Measurements from ENCODE around the gene ACTL7A. TPM values are rescaled to one million over a fixed set of nuclear protein-coding genes. Genes with fewer than 3 reads are reported as not detected.

Gene ACTL7A
- total and polyA plus RNA-seq, 4 donors: 0.10 TPM; not detected in 3

GRCh38 chr9:108850293-108850897, 11.7 kb upstream of the ACTL7A start:
- peaks cover 0 to 5% (median 0%) of the 10 kb centered on the region in 4 donors for H3K4me1 ChIP-seq (ENCODE audit: control insufficient read depth in 4 of 4, insufficient read depth in 4 of 4, low read length in 3 of 4)
- no peaks in the 10 kb centered on the region for H3K36me3 ChIP-seq (ENCODE audit: control insufficient read depth in 4 of 4, insufficient read depth in 3 of 4, low read depth in 1 of 4, low read length in 3 of 4)
- no peaks in the 10 kb centered on the region for H3K9me3 ChIP-seq (ENCODE audit: control insufficient read depth in 4 of 4, low read length in 3 of 4)
- no peak overlapping the region for H3K9ac ChIP-seq (ENCODE audit: low read depth in 1 of 2, low read length in 2 of 2)
- H3K4me3 ChIP-seq (ENCODE audit: low read depth in 1 of 3, low read length in 3 of 3): no peak overlapping the region
- no peaks in the 10 kb centered on the region for H3K27me3 ChIP-seq (ENCODE audit: control insufficient read depth in 4 of 4, insufficient read depth in 4 of 4, low read length in 3 of 4)
- no peak for DNase-seq (ENCODE audit: low spot score)
- no peak overlapping the region for H3K27ac ChIP-seq (ENCODE audit: low read depth in 1 of 2, low read length in 2 of 2)
- 88% methylated on average over 3 of the region's 3 CpGs for WGBS
- TF ChIP-seq RAD21 (IDR thresholded peaks at IDR 0.05): peak; percentile 86 to 89
- TF ChIP-seq CTCF (IDR thresholded peaks at IDR 0.05; ENCODE audit: low read depth, low read length, missing input control): peak; percentile 57
- TF ChIP-seq SP1 (IDR thresholded peaks at IDR 0.05): no peak

- Histone ChIP-seq H3K36me3 (ENCODE audit: control insufficient read depth in 4 of 4, insufficient read depth in 3 of 4, low read depth in 1 of 4, low read length in 3 of 4) (no peaks in the 10 kb centered on the region), H3K9me3 (ENCODE audit: control insufficient read depth in 4 of 4, low read length in 3 of 4) (no peaks in the 10 kb centered on the region), H3K27ac (ENCODE audit: low read depth in 1 of 2, low read length in 2 of 2) (no peak overlapping the region), H3K9ac (ENCODE audit: low read depth in 1 of 2, low read length in 2 of 2) (no peak overlapping the region), H3K4me3 (ENCODE audit: low read depth in 1 of 3, low read length in 3 of 3) (no peak overlapping the region), H3K4me1 (ENCODE audit: control insufficient read depth in 4 of 4, insufficient read depth in 4 of 4, low read length in 3 of 4) (peaks cover 0 to 5% (median 0%) of the 10 kb centered on the region in 4 donors), H3K27me3 (ENCODE audit: control insufficient read depth in 4 of 4, insufficient read depth in 4 of 4, low read length in 3 of 4) (no peaks in the 10 kb centered on the region)
- TF ChIP-seq ATF3 (IDR thresholded peaks at IDR 0.05) (no peak), HNF4A (conservative IDR thresholded peaks at IDR 0.05) (no peak)
- 90% methylated on average over 3 of the region's 3 CpGs for WGBS
- DNase-seq (ENCODE audit: low spot score): no peak
Observed at GRCh38 chr9:108851138-108851537, 10.9 kb upstream of the ACTL7A start.

- no peaks in the 10 kb centered on the region for H3K9me3 ChIP-seq (ENCODE audit: control insufficient read depth in 4 of 4, low read length in 3 of 4)
- H3K9ac ChIP-seq (ENCODE audit: low read depth in 1 of 2, low read length in 2 of 2): no peak overlapping the region
- peaks cover 0 to 5% (median 0%) of the 10 kb centered on the region in 4 donors for H3K4me1 ChIP-seq (ENCODE audit: control insufficient read depth in 4 of 4, insufficient read depth in 4 of 4, low read length in 3 of 4)
- WGBS: 13% methylated on average over 1 of the region's 1 CpG
- H3K27me3 ChIP-seq (ENCODE audit: control insufficient read depth in 4 of 4, insufficient read depth in 4 of 4, low read length in 3 of 4): no peaks in the 10 kb centered on the region
- H3K27ac ChIP-seq (ENCODE audit: low read depth in 1 of 2, low read length in 2 of 2): no peak overlapping the region
- no peaks in the 10 kb centered on the region for H3K36me3 ChIP-seq (ENCODE audit: control insufficient read depth in 4 of 4, insufficient read depth in 3 of 4, low read depth in 1 of 4, low read length in 3 of 4)
- DNase-seq (ENCODE audit: low spot score): no peak
- H3K4me3 ChIP-seq (ENCODE audit: low read depth in 1 of 3, low read length in 3 of 3): no peak overlapping the region
- TF ChIP-seq YY1 (IDR thresholded peaks at IDR 0.05): no peak
- TF ChIP-seq NR2F2 (IDR thresholded peaks at IDR 0.05): peak; percentile 94
- TF ChIP-seq RAD21 (IDR thresholded peaks at IDR 0.05): peak; percentile 13 to 36
- no peak for TF ChIP-seq MAX (IDR thresholded peaks at IDR 0.05)
- TF ChIP-seq TAF1 (conservative IDR thresholded peaks at IDR 0.05): no peak
- no peak for TF ChIP-seq FOXA1 (IDR thresholded peaks at IDR 0.05)
- no peak for TF ChIP-seq REST (IDR thresholded peaks at IDR 0.05)
- TF ChIP-seq ZBTB33 (IDR thresholded peaks at IDR 0.05): no peak
- no peak for TF ChIP-seq ATF3 (IDR thresholded peaks at IDR 0.05)
- no peak for TF ChIP-seq FOXA2 (IDR thresholded peaks at IDR 0.05)
- TF ChIP-seq CTCF (IDR thresholded peaks at IDR 0.05; ENCODE audit: low read depth, low read length, missing input control): no peak
- TF ChIP-seq EGR1 (IDR thresholded peaks at IDR 0.05; ENCODE audit: low read depth in 2 of 2): no peak
- peak; percentile 78 to 80 for TF ChIP-seq RXRA (IDR thresholded peaks at IDR 0.05)
- TF ChIP-seq SP1 (IDR thresholded peaks at IDR 0.05): peak; percentile 54
- peak; percentile 14 to 16 for TF ChIP-seq HNF4A (conservative IDR thresholded peaks at IDR 0.05)
- no peak for TF ChIP-seq JUND (IDR thresholded peaks at IDR 0.05)
- no peak for TF ChIP-seq HNF4G (IDR thresholded peaks at IDR 0.05)
Observed at GRCh38 chr9:108852079-108852478, 10.0 kb upstream of the ACTL7A start.
